GM12865 (cell line): ENCODE data around the gene SCN7A.
A peak's percentile ranks its signal among the peaks of the same experiment; 100 is the strongest.

Experiments
- DNase-seq: peaks from one replicate; pipeline ENCODE4 v3.0.0; 2010; ENCODE audit warnings: low read depth
- H3K4me3 ChIP-seq: 2 replicates; pipeline ENCODE4 v1.5.1; 2011; ENCODE audit warnings: mild to moderate bottlenecking, low read depth, low read length, control low read depth
- TF ChIP-seq, protein P1 (sequence below): IDR thresholded peaks from 2 replicates; pipeline ENCODE4 v1.5.1; 2011; ENCODE audit warnings: low read length, control low read depth, low read depth, inconsistent platforms; ENCODE audit not compliant: insufficient read depth; ENCODE audit errors: missing control alignments

SCN7A gene

DNA sequence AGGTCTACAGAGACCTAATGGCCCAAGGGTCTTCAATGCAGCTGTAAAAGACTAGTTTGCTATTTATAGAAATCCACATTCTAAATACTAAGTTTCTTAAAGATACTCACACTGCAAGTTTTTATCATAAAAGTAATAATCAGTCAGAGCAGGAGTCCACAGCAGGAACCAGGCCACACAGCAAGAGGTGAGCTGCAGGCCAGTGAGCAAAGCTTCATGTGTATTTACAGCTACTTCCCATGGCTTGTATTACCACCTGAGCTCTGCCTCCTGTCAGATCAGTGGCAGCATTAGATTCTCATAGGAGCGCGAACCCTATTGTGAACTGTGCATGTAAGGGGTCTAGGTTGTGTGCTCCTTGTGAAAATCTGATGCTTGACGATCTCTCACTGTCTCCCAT lies 111.6 kb downstream of the SCN7A start:
- no peak overlapping the region for H3K4me3 ChIP-seq
- TF ChIP-seq, protein P1, sequence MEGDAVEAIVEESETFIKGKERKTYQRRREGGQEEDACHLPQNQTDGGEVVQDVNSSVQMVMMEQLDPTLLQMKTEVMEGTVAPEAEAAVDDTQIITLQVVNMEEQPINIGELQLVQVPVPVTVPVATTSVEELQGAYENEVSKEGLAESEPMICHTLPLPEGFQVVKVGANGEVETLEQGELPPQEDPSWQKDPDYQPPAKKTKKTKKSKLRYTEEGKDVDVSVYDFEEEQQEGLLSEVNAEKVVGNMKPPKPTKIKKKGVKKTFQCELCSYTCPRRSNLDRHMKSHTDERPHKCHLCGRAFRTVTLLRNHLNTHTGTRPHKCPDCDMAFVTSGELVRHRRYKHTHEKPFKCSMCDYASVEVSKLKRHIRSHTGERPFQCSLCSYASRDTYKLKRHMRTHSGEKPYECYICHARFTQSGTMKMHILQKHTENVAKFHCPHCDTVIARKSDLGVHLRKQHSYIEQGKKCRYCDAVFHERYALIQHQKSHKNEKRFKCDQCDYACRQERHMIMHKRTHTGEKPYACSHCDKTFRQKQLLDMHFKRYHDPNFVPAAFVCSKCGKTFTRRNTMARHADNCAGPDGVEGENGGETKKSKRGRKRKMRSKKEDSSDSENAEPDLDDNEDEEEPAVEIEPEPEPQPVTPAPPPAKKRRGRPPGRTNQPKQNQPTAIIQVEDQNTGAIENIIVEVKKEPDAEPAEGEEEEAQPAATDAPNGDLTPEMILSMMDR, result no peak
- DNase-seq, result no peak

DNA sequence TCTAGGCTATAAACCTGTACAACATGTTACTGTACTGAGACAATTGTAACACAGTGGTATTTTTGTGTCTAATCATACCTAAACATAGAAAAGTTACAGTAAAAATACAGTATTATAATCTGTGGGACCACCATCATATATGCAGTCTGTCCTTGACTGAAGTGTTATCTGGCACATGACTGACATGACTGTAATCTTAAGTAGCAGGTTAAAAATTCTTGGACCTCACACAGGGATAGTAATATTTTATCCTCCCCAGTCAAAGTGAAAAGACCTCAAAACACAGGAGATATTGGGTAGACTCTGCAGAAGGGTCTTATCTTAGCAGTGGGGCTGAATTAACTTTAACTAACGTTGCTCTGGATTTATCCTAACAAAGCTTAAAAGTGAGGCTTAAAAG lies 113.4 kb downstream of the SCN7A start:
- TF ChIP-seq, protein P1, result no peak
- DNase-seq, result no peak
- no peak overlapping the region for H3K4me3 ChIP-seq

DNA sequence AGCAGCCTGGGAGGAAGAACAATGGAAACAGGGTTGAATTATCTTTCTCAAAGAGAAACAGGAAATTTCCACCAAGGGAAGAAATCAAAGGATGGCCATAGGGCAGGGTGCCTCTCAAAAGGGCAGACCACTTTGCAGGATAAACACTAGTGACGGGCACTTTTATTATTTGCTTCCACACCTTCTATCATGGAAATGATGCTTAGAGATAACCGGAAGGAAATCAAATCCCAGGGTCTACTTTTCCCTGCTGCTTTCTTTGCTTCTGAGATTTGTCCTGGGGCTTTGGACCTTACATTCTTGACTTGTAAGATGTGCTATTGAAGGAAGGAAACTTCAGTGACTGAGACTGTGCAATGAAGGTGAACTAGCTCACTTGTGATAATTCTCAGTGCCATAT lies 117.2 kb downstream of the SCN7A start:
- DNase-seq, result no peak
- TF ChIP-seq, protein P1, result no peak
- no peak overlapping the region for H3K4me3 ChIP-seq

DNA sequence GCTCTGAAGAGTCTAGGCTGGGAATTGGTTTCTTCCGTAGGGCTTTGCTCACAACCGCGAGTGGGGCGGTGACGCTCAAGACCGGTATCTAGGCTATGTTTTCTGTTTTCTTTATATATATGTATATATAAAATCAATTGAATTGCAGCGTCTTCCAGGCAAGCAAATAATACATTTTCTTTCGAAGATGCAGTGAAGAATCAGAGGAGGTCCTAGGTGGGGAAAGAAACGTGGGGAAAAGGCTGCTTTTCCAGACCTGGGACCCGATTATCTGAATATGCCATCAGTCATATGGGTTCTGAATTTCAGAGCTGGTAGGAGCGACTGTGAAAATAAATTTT lies 117.6 kb downstream of the SCN7A start:
- DNase-seq, result no peak
- TF ChIP-seq, protein P1, result no peak
- H3K4me3 ChIP-seq, result no peak overlapping the region

DNA sequence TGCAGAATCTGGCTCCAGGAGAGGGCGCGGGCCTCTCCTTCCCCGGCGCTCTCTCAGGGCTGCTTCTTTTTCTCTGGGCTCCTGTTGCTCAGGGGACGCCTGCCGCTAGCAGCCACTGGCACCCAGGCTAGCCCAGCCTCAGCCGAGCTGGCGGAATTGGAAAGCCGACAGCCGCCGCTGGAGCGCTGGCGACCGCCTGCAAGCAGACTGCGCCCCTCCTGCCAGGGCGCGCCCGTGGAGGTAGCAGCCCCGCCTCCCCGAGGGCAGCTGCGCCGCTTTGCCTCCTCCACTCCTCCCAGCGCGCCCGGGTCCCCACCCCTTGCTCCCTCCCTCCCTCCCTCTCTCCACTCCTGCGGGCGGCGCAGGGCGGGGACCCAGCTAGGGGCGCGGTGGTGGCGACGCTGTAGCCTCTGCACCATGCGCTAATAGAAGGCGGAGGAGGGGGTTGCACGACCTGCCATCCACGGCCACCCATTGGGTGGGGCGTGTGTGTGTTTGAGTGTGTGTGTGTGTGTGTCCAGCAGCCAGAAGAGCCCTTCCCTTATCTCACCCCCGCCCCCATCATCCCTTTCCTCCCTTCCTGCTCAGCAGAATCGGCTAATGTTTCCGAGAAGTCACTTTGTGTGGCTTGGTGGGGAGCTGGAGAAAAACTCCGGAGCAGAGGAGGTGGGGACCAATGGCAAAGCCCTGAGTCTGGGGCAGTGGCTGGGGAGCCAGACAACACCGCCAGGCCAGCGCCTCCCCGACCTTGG lies 118.1 kb downstream of the SCN7A start, which contains the start of gene SCN9A:
SCN9A (minus strand) TSS at position 209 of the 752 bp plus-strand sequence. CDS start 64,188 bp downstream, outside the sequence.
- TF ChIP-seq, protein P1, result no peak
- H3K4me3 ChIP-seq, result no peak within 1 kb of the TSS
- peak; percentile 12 for DNase-seq

DNA sequence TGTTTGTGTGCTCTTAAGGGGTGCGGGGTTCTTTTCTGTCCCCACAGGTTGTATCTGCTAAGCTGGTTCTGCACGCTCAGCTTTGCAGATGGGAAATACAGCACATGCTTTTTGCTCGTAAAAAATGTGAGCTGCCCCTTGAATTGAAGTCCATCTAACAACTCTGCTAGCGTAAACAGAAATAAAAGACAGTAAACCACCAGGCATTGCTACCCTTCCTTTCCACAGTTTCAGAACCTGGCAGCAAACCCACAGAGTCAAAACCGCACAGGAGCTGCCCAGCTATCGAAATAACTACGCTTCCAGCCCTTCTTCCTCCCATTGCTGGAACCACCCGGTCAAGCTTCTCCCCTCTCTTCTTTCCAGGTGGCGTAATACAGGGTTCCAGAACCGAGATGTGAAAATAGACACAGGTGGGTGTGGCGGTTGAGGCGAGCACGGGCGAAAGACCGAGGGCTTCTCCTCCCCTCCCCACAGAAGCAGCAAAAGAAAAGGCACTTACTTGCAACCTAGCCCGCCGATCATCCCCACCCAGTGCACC lies 118.8 kb downstream of the SCN7A start:
- DNase-seq, result peak; percentile 5
- H3K4me3 ChIP-seq, result no peak overlapping the region
- TF ChIP-seq, protein P1, result no peak

DNA sequence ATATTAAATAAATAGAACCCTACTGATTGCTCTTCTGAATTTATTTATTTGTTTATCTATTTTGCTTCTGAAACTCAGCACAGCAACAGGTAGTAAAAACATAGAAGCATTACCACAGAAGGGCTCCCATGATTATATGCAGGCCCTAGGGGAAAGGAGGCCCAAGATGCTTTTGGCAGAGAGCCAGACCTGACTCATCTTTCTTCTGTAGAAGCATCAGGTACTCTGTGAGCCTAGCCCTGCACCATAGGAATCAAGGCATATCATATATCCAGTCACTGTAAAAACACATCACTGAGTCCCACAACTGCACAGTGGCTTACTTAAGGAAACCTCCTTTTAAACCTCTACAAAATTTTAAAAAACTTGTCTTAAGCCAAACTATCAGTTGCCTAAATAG lies 120.1 kb downstream of the SCN7A start:
- no peak overlapping the region for H3K4me3 ChIP-seq
- TF ChIP-seq, protein P1, result no peak
- DNase-seq, result no peak
